Astrocyte of the spinal cord (primary cell): ENCODE results near the gene FBXL13.

Source experiments
- DNase-seq: peaks from one replicate; pipeline ENCODE4 v3.0.0; 2011; ENCODE audit warnings: low read depth, low spot score
- H3K4me3 ChIP-seq: 2 replicates; pipeline ENCODE4 v1.5.1; 2011; ENCODE audit warnings: low read depth, mild to moderate bottlenecking, low read length, moderate library complexity
- in situ Hi-C: cut with HindIII; loops from 2 replicates; pipeline ENCODE4 v1.10.0; 2017; ENCODE audit warnings: low sequenced_read_pairs
- TF ChIP-seq, protein P1 (sequence below): IDR thresholded peaks from 2 replicates; pipeline ENCODE4 v1.5.1; 2012; ENCODE audit warnings: low read depth, mild to moderate bottlenecking, low read length, inconsistent platforms

Gene FBXL13

DNA sequence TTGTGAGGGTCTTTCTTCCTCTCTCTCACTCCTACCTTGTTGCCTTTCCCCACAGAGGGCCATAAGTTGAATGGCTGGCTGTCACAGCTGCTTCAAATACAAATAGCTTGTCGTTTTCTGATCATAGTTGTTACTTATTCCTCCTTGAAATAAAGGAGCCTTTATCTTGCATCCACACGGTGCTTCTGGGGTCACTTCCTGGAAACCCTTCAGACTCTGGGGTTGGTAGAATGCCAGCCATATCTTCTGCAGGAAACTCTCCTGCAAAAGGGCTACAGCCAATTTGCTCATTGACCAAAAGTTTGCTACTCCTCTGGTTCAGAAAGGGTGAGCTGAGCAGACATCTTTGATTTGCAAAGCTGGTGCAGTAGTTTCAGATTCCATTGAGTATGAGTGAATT is 255.4 kb downstream of the FBXL13 start:
- in situ Hi-C loops, result no loop called here
- H3K4me3 ChIP-seq, result no peak overlapping the region
- no peak for DNase-seq
- TF ChIP-seq, protein P1, sequence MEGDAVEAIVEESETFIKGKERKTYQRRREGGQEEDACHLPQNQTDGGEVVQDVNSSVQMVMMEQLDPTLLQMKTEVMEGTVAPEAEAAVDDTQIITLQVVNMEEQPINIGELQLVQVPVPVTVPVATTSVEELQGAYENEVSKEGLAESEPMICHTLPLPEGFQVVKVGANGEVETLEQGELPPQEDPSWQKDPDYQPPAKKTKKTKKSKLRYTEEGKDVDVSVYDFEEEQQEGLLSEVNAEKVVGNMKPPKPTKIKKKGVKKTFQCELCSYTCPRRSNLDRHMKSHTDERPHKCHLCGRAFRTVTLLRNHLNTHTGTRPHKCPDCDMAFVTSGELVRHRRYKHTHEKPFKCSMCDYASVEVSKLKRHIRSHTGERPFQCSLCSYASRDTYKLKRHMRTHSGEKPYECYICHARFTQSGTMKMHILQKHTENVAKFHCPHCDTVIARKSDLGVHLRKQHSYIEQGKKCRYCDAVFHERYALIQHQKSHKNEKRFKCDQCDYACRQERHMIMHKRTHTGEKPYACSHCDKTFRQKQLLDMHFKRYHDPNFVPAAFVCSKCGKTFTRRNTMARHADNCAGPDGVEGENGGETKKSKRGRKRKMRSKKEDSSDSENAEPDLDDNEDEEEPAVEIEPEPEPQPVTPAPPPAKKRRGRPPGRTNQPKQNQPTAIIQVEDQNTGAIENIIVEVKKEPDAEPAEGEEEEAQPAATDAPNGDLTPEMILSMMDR, result no peak

DNA sequence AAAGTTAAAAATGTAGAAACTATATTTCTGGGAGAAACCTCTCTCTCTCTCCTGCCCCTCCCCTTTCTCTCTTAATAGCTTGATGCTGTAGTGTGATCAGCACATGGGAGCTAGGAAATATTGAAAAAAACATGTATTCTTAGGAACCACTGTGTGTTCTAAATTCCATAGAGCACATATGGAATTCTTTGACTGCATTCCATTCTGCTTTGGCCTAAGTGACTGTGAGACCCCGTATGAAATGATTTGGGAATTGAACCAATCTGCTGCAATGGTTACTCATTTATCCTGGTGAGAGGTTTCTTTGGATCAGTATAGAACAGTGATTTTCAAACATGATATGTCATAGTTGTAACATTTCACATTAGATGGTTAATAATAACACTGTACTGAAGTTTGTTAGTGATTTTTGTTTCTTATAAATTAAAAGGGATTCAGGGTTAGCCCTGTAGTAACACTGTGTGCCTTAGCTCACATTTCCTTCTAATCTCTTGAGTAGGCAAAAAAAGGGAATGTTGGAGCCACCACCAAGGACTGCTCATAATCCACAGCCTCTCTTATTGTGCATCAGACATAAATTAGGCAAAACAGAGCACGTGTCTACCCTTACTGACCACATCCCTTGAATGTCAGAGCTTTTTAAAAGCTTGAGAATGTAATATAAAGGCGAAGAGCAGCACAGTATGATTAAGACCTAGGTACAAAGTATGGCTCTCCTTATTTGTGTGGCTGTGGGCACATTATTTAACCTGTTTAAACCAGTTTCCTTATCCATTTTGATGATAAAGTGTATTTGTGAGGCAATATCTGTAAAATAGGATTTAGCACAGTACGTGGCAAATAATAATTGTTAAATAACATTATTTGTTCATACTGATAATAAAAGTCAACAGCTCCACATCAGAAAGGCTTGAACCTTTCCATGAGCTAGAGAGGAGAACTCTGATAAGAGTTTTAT is 256.7 kb downstream of the FBXL13 start:
- TF ChIP-seq, protein P1, result no peak
- no peak for DNase-seq
- no peak overlapping the region for H3K4me3 ChIP-seq
- in situ Hi-C loops, result no loop called here

DNA sequence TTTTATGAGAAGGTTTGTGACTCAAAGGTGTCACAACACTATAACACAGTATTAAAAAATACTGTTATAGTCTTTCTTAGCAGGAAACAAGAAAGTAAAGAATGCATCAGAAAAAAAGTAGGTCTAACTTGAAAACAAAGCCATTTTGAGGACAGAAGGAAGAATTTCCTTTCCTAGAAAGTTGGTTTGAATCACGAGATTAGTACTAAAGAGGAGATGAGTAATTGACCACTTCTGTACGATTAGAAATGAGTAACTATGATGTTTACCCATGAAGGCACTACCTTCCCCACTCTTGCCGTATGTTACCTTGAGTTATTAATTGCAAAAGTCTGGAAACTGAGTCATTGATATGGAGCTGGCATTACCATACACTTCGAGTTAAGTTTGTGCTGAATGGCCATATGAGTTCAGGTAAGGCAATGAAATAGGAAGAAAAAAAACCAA is 260.5 kb downstream of the FBXL13 start:
- H3K4me3 ChIP-seq, result no peak overlapping the region
- in situ Hi-C loops, result no loop called here
- DNase-seq, result peak; percentile 59
- TF ChIP-seq, protein P1, result no peak

DNA sequence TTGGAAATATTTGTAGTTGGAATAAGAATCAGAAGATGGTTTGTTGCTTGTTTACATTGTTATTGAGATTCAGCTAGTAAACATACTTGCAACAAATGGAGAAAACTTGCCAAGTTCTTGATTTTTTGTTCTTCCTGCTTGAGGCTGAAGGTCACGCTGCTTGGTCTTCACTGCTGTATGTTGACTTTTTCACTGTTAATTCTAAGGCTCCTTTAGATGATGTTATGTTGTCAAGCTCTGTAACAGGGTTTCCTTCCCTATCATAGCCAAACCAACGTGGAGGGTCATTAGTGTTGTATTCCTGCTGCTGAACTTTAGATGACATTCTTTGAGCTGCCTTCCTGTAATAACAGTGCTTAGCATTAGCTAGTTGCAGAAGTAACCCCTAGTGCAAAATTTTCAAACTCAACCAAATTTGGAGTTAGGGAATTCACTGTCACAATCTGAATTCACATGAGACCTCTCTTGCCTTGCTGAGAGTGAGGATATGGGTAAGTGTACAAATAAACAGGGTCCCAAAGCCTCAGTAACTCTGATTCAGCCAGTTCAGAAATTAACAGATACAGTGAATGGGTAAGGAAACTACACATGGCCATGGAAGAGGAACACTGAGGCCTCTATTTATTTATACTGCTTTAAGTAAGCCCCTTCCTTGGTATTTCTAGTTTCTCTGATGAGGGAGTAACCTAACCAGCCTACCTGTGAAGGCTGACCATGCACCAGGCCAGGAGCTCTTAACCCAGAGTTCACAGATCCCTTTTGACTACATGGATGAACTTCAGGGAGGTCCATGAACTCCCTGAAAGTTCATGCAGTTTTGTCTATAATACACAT is 261.2 kb downstream of the FBXL13 start:
- no peak for DNase-seq
- H3K4me3 ChIP-seq, result no peak overlapping the region
- in situ Hi-C loops, result no loop called here
- TF ChIP-seq, protein P1, result no peak

DNA sequence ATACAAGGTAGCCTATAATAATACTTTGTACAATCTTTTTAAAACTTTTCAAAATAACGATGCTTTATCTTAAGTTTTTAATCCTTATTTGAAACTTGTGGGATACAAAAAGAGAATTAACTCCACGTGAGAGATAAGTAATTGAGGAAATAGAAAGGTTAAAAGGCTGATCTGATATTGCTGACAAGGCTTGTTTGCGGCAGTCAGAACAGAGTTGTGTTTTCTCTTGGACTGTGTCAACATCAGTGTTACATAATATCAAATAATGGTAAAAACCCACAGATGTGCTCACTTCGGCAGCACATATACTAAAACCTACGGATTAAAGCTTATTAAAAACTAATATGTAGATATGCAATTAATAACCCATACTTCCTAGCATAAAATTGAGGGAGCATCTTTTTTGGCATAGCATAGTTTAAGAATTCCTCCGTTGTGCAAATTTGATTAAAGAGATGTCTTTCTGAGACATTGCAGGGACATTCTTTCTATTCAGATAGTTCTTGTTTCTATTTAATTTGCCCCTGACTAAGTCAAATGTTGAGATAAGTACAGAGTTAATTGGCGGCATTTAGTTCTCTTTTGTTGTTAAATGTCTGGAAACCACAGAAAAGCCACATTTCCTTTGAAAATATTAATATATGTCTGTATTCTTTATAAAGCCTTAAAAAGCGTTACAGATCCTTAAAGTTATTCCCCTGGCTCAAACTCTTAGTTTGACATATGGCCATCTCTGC is 262.5 kb downstream of the FBXL13 start:
- no peak overlapping the region for H3K4me3 ChIP-seq
- in situ Hi-C loops, result no loop called here
- TF ChIP-seq, protein P1, result no peak
- DNase-seq, result no peak

DNA sequence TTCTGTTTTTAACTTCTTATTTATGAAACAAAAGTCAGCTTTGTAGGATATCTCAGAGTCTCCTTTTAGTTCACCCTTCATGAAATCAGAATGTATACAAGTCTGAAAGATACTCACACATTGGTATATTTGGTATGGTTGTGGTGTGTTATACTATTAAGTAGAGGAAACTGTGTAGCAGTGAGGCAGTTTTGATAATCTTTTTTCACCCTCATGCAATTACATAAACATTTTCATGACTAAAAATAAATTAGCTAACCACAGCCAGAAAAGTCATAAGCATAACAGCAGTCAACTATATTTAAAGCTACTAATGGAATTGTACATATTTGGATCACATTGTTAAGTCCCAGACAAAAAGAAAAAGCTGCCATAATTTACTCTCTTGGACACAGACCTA is 263.7 kb downstream of the FBXL13 start:
- in situ Hi-C loops, result no loop called here

More for the DNA sequence above, 263.7 kb downstream of the FBXL13 start:
- TF ChIP-seq, protein P1, result no peak
- DNase-seq, result no peak
- no peak overlapping the region for H3K4me3 ChIP-seq
